ENCODE measurements around the gene NEK1. TPM values are rescaled to one million over a fixed set of nuclear protein-coding genes. Genes with fewer than 3 reads are reported as not detected.

NEK1 gene
- total RNA-seq, 2 donors from 2014 or later, result 12.2 to 15.1 TPM

DNA sequence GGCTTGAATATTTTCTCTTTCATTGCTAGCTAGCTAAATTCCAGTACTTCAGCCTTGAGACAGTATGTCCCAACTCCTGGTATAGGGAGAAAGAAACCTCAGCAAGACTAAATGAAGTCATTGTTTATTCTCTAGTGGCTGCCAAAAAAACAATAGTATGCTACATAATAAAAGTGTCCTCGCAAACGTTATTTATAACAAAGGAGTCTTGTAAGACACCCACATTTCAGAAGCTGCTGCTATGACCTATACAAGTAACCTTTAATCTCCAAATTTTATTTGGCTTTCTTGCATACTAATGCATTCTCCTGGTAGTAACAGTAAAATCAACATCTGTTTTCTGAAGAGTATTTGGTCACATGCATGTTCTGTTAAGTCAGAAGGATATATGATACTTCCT, 28.8 kb downstream of the NEK1 start:
- DNase-seq, result no peak
- H3K4me1 ChIP-seq (ENCODE audit: control insufficient read depth, insufficient read depth, low read length), result no peaks in the 10 kb centered on the region
- H3K36me3 ChIP-seq (ENCODE audit: control insufficient read depth, insufficient read depth, low read length), result peaks cover 21% of the 10 kb centered on the region
- WGBS, 2 experiments (ENCODE audit: insufficient coverage in 1 of 2, insufficient read length in 1 of 2), result 40 to 69% methylated on average over 2 of the region's 2 CpGs
- H3K27me3 Mint-ChIP-seq (ENCODE audit: insufficient read depth), result no peaks in the 10 kb centered on the region
- TF ChIP-seq, protein P1, sequence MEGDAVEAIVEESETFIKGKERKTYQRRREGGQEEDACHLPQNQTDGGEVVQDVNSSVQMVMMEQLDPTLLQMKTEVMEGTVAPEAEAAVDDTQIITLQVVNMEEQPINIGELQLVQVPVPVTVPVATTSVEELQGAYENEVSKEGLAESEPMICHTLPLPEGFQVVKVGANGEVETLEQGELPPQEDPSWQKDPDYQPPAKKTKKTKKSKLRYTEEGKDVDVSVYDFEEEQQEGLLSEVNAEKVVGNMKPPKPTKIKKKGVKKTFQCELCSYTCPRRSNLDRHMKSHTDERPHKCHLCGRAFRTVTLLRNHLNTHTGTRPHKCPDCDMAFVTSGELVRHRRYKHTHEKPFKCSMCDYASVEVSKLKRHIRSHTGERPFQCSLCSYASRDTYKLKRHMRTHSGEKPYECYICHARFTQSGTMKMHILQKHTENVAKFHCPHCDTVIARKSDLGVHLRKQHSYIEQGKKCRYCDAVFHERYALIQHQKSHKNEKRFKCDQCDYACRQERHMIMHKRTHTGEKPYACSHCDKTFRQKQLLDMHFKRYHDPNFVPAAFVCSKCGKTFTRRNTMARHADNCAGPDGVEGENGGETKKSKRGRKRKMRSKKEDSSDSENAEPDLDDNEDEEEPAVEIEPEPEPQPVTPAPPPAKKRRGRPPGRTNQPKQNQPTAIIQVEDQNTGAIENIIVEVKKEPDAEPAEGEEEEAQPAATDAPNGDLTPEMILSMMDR (conservative IDR thresholded peaks at IDR 0.05), result no peak
- H3K4me3 Mint-ChIP-seq, result no peak overlapping the region
- no peak overlapping the region for H3K27ac ChIP-seq (ENCODE audit: low read depth, low read length)
- no peak overlapping the region for H3K9ac ChIP-seq (ENCODE audit: extremely low read depth, low read length, poor library complexity, severe bottlenecking)
- H3K4me3 ChIP-seq (ENCODE audit: low read length), result no peak overlapping the region
- H3K4me1 Mint-ChIP-seq, result no peaks in the 10 kb centered on the region
- H3K9me3 ChIP-seq (ENCODE audit: control insufficient read depth, low read length), result no peaks in the 10 kb centered on the region
- H3K36me3 Mint-ChIP-seq (ENCODE audit: low read depth), result peaks cover 9% of the 10 kb centered on the region
- no peaks in the 10 kb centered on the region for H3K9me3 Mint-ChIP-seq
- no peak overlapping the region for H3K27ac Mint-ChIP-seq
- no peaks in the 10 kb centered on the region for H3K27me3 ChIP-seq (ENCODE audit: control insufficient read depth, insufficient read depth, low read length, poor library complexity, severe bottlenecking)

DNA sequence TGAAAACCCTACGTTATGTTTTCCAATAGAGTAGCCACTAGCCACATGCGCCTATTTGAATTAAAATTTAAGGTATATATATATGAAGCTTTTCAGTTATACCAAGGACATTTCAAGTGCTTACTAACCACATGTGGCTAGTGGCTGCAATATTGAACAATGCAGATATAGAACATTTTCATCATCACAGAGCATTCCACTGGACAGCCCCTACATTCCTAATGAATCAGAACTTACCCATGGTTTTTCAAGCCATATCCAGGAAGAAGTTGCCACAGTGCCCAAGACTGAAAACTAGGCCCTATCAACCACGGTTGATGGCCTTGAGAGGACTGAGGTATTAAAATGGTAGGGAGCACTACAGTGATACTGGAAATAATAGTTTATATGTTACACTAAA, 29.7 kb downstream of the NEK1 start:
- Histone ChIP-seq H3K9ac (ENCODE audit: extremely low read depth, low read length, poor library complexity, severe bottlenecking) (no peak overlapping the region), H3K27ac (ENCODE audit: low read depth, low read length) (no peak overlapping the region), H3K9me3 (ENCODE audit: control insufficient read depth, low read length) (no peaks in the 10 kb centered on the region), H3K4me3 (ENCODE audit: low read length) (no peak overlapping the region), H3K4me1 (ENCODE audit: control insufficient read depth, insufficient read depth, low read length) (no peaks in the 10 kb centered on the region), H3K27me3 (ENCODE audit: control insufficient read depth, insufficient read depth, low read length, poor library complexity, severe bottlenecking) (no peaks in the 10 kb centered on the region), H3K36me3 (ENCODE audit: control insufficient read depth, insufficient read depth, low read length) (peaks cover 15% of the 10 kb centered on the region)
- Mint-ChIP-seq H3K27me3 (ENCODE audit: insufficient read depth) (no peaks in the 10 kb centered on the region), H3K36me3 (ENCODE audit: low read depth) (peaks cover 9% of the 10 kb centered on the region), H3K4me3 (no peak overlapping the region), H3K9me3 (no peaks in the 10 kb centered on the region), H3K4me1 (no peaks in the 10 kb centered on the region), H3K27ac (no peak overlapping the region)
- WGBS, 2 experiments (ENCODE audit: insufficient coverage in 1 of 2, insufficient read length in 1 of 2), result 97% methylated on average over 3 of the region's 3 CpGs; no CpG with 5 or more reads in 1 of the 2 experiments
- no peak for DNase-seq
- TF ChIP-seq, protein P1 (conservative IDR thresholded peaks at IDR 0.05), result no peak

DNA sequence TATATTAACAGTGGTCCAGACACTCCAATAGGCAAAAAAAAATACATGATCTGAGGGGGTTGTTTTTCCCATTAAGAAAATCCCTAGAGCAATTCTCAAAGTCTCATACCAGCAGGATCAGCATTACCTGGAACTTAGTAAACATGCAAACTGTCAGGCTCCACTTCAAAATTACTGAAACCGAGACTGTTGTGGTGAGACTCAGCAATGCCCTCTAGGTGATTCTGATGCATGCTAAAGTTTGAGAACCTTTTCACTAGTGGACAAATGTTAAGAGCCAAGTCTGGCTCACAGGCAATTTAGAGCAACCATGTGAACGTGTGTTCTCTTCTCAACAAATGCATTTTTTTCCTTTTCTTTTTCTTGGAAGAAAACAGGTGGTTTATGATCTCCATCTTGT, 30.2 kb downstream of the NEK1 start:
- DNase-seq, result no peak

More for the DNA sequence above, 30.2 kb downstream of the NEK1 start:
- H3K4me3 ChIP-seq (ENCODE audit: low read length), result no peak overlapping the region
- TF ChIP-seq, protein P1 (conservative IDR thresholded peaks at IDR 0.05), result no peak
- no peak overlapping the region for H3K9ac ChIP-seq (ENCODE audit: extremely low read depth, low read length, poor library complexity, severe bottlenecking)
- no peaks in the 10 kb centered on the region for H3K9me3 Mint-ChIP-seq
- peaks cover 15% of the 10 kb centered on the region for H3K36me3 ChIP-seq (ENCODE audit: control insufficient read depth, insufficient read depth, low read length)
- 81 to 91% methylated on average over 2 of the region's 2 CpGs for WGBS, 2 experiments (ENCODE audit: insufficient coverage in 1 of 2, insufficient read length in 1 of 2)
- no peak overlapping the region for H3K4me3 Mint-ChIP-seq
- no peaks in the 10 kb centered on the region for H3K27me3 ChIP-seq (ENCODE audit: control insufficient read depth, insufficient read depth, low read length, poor library complexity, severe bottlenecking)
- no peaks in the 10 kb centered on the region for H3K27me3 Mint-ChIP-seq (ENCODE audit: insufficient read depth)
- H3K9me3 ChIP-seq (ENCODE audit: control insufficient read depth, low read length), result no peaks in the 10 kb centered on the region
- H3K4me1 ChIP-seq (ENCODE audit: control insufficient read depth, insufficient read depth, low read length), result no peaks in the 10 kb centered on the region
- no peak overlapping the region for H3K27ac ChIP-seq (ENCODE audit: low read depth, low read length)
- peaks cover 9% of the 10 kb centered on the region for H3K36me3 Mint-ChIP-seq (ENCODE audit: low read depth)
- H3K4me1 Mint-ChIP-seq, result no peaks in the 10 kb centered on the region
- no peak overlapping the region for H3K27ac Mint-ChIP-seq

All from endodermal cell (in vitro differentiated cells).